Activated CD8-positive, alpha-beta memory T cell treated with anti-CD3 and anti-CD28 coated beads, Interleukin-2, amount 10 ng/mL, durations not matched to agents 7 days and 5 days (primary cell): Measurements from ENCODE around the gene TSEN15. TPM values are rescaled to one million over a fixed set of nuclear protein-coding genes. Genes with fewer than 3 reads are reported as not detected.

Experiments used
- ATAC-seq: fragments of 150-1000 bp; cut with Tn5 transposase; one replicate; pipeline ENCODE4 v1.10.0; 2021; ENCODE audit warnings: moderate library complexity
- CTCF ChIA-PET: fragments of 350-600 bp; sonication (Branson Sonifier 250); formaldehyde crosslinking; loops from one replicate; lab custom pipeline; 2021; ENCODE audit warnings: antibody characterized with exemption; lab: Charles Lee
- DNase-seq: peaks from one replicate; pipeline ENCODE4 v3.0.0-alpha.2; 2020
- H3K27ac Mint-ChIP-seq: one replicate; pipeline ENCODE4 v1.8.0; 2021; ENCODE audit warnings: mild to moderate bottlenecking, mixed read lengths
- H3K27me3 Mint-ChIP-seq: one replicate; pipeline ENCODE4 v1.8.0; 2021; ENCODE audit warnings: mixed read lengths
- H3K36me3 Mint-ChIP-seq: one replicate; pipeline ENCODE4 v1.8.0; 2021; ENCODE audit warnings: mild to moderate bottlenecking, mixed read lengths
- H3K4me1 Mint-ChIP-seq: one replicate; pipeline ENCODE4 v1.8.0; 2021; ENCODE audit warnings: mixed read lengths
- H3K4me3 Mint-ChIP-seq: one replicate; pipeline ENCODE4 v1.8.0; 2021; ENCODE audit warnings: mild to moderate bottlenecking, moderate library complexity, mixed read lengths
- H3K9me3 Mint-ChIP-seq: one replicate; pipeline ENCODE4 v1.8.0; 2022; ENCODE audit warnings: low read depth, mixed read lengths
- total RNA-seq, 2 experiments: library from RNA; stranded (reverse); gene quantifications; one replicate each; pipeline ENCODE4 v1.2.3, GENCODE V29; 2021

TSEN15 gene
- 10 to 100 TPM; 37.6 to 45.1 TPM for total RNA-seq

DNA sequence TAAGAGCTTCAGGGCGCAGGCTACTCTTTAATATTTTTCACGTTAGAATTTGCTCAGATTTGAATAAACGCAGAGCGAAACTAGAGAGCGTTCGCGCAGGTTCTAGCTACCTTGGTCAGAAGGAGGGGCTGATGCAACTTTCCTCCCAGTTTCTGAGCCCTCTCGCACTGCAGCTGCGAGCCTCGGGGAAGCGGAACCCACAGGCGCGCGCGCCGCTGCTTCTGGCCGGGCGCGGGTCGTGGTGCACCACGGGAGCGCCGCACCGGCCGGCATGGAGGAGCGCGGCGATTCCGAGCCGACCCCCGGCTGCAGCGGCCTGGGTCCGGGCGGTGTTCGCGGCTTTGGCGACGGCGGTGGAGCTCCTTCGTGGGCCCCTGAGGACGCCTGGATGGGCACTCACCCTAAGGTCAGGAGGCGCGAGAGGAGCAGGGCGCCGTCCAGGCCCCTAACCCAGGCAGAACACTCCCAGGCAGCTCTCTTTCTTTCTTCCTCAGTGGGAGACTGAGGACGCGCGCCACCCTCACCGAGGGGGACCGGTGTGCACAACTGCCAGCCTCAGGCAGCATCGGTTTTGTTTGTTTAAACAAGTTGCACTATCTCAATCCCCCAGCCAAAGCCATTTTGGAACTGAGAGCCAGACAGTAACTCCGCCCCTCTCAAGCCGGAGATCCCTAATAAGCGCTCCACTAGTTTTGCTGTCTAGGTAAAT is at the start of gene TSEN15:
Gene TSEN15 (plus strand): TSS at position 246 of the 709 bp plus-strand sequence. CDS start 26 bp downstream, at position 272.
- Mint-ChIP-seq H3K27ac (peak within 1 kb of the TSS; percentile 96), H3K27me3 (peaks cover 13% of the 10 kb centered on the region), H3K4me1 (peaks cover 30% of the 10 kb centered on the region), H3K4me3 (peak within 1 kb of the TSS; percentile 98), H3K36me3 (peaks cover 28% of the 10 kb centered on the region), H3K9me3 (no peaks in the 10 kb centered on the region)
- ATAC-seq (peak; percentile 97), DNase-seq (peak; percentile 89)
- CTCF ChIA-PET: interaction anchor here (0.6 to 1.3 kb wide), 5 partner anchors 11 to 109 kb away, joined by 3 to 4 read pairs (median 3); no protein-coding TSS in a partner anchor

DNA sequence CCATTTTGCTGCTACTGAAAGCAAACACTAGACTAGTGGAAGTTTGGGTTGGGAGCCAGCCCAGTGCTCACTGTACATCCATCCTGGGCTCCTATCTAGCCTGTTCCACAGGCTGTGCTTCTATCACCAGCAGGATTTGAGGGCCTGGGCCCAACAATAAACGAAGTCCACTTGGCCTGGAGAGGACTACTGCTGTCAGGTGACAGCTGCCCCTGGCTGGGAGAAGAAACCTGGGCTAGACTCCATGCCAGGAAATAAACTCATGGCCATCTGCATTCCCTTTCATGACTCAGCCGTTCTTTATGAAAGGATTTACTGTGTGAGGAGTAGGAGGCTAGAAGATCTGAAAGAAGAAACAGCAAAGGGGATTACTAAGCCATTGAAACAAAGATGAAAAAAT is 49.5 kb upstream of the TSEN15 start:
- Mint-ChIP-seq H3K9me3 (no peaks in the 10 kb centered on the region), H3K4me3 (no peak overlapping the region), H3K27ac (no peak overlapping the region), H3K36me3 (no peaks in the 10 kb centered on the region), H3K27me3 (no peaks in the 10 kb centered on the region), H3K4me1 (no peaks in the 10 kb centered on the region)
- ATAC-seq (no peak), DNase-seq (no peak)
- CTCF ChIA-PET: no interaction called here

DNA sequence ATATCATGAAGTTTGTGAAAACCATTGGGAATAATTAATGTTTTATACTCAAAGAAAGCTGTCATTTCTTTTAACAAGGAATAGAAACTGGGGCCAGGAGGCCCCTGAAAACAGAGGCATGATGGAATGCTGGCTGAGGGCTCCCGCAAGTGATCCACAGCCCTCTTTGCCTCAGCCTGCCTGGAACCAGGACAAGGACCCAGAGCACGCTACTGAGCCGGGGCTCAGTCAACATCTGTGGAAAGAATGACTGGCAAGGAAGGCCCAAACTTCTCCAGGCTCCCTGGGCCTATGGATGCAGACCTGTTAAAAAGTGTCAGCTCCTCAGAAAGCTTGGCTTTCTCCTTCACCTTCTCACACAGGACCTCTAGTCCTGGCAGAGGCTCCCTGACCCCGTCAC is 46.6 kb upstream of the TSEN15 start:
- Mint-ChIP-seq H3K27ac (no peak overlapping the region), H3K4me3 (no peak overlapping the region), H3K36me3 (no peaks in the 10 kb centered on the region), H3K4me1 (no peaks in the 10 kb centered on the region), H3K27me3 (no peaks in the 10 kb centered on the region), H3K9me3 (no peaks in the 10 kb centered on the region)
- CTCF ChIA-PET: no interaction called here
- ATAC-seq: no peak
- no peak for DNase-seq

DNA sequence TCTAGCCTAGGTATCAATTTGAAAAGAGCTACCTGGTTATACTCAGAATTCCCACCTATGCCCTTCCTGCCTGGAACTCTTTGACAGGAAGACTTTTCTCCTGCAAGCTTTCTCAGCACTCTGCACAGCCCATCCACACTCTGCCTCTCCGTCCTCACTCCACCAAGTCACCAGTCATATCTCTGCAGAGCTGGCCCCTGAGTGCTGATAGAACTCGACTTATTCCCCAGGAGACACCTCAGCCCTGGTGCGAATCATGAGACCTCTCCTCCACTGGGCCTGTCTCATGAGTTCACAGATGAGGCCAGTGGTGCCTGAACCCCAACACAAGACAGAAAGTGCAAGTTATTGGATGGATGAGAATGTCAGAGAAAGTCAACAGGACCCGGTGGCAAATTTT is 46.0 kb upstream of the TSEN15 start:
- Mint-ChIP-seq H3K4me3 (no peak overlapping the region), H3K36me3 (no peaks in the 10 kb centered on the region), H3K27ac (no peak overlapping the region), H3K27me3 (no peaks in the 10 kb centered on the region), H3K9me3 (no peaks in the 10 kb centered on the region), H3K4me1 (no peaks in the 10 kb centered on the region)
- CTCF ChIA-PET: no interaction called here
- DNase-seq: no peak
- ATAC-seq: no peak

DNA sequence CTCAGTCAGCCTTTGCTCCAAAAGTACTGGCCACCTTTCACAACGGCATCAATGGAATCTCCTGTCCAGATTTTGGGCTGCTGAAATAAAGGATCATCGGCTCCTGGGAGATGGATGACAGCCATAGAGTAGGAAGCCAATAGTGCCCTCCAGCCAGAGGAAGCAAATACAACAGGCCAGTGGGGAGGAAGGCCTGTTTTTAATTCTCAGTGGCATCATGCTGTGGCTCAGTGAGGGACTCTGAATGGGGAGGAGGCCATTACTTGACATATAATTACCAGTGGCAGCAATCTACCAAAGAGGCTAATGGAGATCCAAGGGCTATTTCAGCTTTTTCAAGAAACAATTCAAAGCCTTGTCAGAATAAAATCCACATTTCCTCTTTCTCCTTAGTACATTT is 40.7 kb upstream of the TSEN15 start:
- Mint-ChIP-seq H3K9me3 (no peaks in the 10 kb centered on the region), H3K4me1 (no peaks in the 10 kb centered on the region), H3K27ac (no peak overlapping the region), H3K36me3 (no peaks in the 10 kb centered on the region), H3K27me3 (no peaks in the 10 kb centered on the region), H3K4me3 (no peak overlapping the region)
- no peak for DNase-seq
- CTCF ChIA-PET: no interaction called here
- ATAC-seq: no peak

DNA sequence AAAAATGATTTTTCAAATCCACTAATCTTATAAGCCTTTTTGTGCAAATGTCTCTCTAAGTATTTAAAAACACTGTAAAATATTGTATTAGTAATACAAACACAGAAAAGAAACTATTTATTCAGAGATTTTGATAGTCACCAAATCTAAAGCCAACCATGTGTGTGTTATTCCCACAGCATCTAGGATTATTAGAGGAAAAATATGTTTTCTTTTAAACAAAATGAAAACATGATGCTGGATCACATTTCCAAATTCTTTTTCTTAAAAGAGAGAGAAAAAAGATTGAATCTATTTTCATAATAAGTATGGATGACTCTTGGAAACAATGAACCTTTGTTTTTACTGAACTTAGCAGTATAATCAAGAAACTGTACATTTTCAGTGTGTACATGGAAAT is 39.3 kb upstream of the TSEN15 start:
- Mint-ChIP-seq H3K36me3 (no peaks in the 10 kb centered on the region), H3K27ac (no peak overlapping the region)
- DNase-seq: no peak

DNA sequence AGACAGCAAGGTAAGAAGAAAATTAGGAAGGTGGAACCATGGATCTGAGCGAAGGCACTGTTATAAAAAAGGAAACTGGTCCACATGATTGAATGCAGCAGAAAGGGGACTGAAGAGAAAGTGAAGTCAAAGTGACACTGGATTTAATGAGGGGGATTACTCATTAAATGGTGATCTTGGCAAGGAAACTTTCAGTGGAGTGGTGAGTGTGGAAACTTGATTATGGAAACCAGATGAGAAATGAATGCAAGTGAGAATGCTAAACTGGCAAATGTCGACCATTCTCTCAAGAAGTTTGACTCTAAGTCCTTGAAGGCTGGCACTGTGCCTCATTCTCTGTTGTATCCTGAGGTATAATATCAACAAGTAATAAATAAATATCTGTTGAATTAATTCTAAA is 37.3 kb upstream of the TSEN15 start:
- Mint-ChIP-seq H3K4me1 (no peaks in the 10 kb centered on the region), H3K27me3 (no peaks in the 10 kb centered on the region), H3K4me3 (no peak overlapping the region), H3K27ac (no peak overlapping the region), H3K36me3 (no peaks in the 10 kb centered on the region), H3K9me3 (no peaks in the 10 kb centered on the region)
- ATAC-seq (no peak), DNase-seq (no peak)
- CTCF ChIA-PET: no interaction called here

More for the DNA sequence above, 39.3 kb upstream of the TSEN15 start:
- no peak overlapping the region for H3K4me3 Mint-ChIP-seq
- no peaks in the 10 kb centered on the region for H3K9me3 Mint-ChIP-seq
- CTCF ChIA-PET: no interaction called here
- no peaks in the 10 kb centered on the region for H3K4me1 Mint-ChIP-seq
- H3K27me3 Mint-ChIP-seq: no peaks in the 10 kb centered on the region
- ATAC-seq: no peak

DNA sequence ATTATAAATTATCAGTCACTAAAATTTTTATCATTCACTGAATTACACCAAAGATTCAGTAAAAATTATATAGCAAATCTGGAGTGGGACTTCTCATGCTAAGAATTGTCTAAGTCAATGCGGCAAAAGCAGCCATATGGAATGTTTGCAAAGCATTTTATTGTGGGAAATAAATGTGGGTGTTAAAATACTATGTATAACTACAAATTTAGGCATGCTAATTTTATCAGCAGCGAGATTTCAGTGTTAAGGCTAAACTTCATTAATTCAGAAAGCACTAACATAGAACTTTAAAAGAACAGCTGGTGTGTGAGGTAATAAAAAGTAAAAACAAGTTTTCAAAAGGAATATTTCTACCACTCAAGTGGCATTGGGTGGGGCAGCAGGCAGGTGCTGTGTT is 35.4 kb upstream of the TSEN15 start:
- Mint-ChIP-seq H3K36me3 (no peaks in the 10 kb centered on the region), H3K27me3 (no peaks in the 10 kb centered on the region), H3K9me3 (no peaks in the 10 kb centered on the region), H3K4me1 (no peaks in the 10 kb centered on the region), H3K27ac (no peak overlapping the region), H3K4me3 (no peak overlapping the region)
- no peak for DNase-seq
- no peak for ATAC-seq
- CTCF ChIA-PET: no interaction called here

DNA sequence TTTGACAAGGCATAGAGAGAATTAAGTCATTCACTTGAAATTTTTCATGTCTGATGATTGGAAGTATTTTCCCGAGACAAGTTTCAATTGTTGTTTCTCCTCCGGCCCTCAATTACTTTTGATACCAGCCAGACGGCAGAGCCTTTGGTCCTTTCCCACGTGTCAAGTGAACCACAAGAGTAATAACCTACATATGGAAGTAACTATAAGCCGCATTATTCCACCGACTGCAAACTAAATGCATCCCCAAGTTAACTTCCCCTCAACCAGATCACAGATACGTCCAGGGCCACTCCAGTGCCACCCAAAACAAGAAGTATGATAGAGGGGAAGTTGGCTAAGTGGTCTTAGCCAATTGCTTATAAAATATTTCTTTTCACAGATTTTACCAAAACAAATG is 34.2 kb upstream of the TSEN15 start:
- CTCF ChIA-PET: no interaction called here
- ATAC-seq (no peak), DNase-seq (no peak)
- Mint-ChIP-seq H3K36me3 (no peaks in the 10 kb centered on the region), H3K27ac (no peak overlapping the region), H3K9me3 (no peaks in the 10 kb centered on the region), H3K27me3 (no peaks in the 10 kb centered on the region), H3K4me1 (no peaks in the 10 kb centered on the region), H3K4me3 (no peak overlapping the region)

DNA sequence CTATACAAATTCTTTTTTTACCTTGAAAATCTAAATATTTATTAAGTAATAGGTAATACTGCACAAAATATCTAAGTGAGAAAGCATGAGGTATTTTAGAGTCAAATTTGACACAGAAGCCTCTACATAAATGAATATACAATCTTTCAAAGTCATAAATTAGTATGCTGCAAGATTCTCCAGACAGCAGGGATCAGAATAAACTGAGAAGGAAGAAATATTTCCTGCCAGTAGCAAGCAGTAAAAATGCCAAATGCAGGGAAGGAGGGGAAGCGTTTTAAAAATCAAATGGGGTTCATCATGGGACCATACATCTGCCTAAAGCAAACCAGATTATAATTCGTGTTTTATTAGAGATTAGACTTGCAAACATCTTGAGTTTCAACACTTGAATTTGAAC is 32.9 kb upstream of the TSEN15 start:
- Mint-ChIP-seq H3K4me3 (no peak overlapping the region), H3K27me3 (peaks cover 2% of the 10 kb centered on the region), H3K9me3 (no peaks in the 10 kb centered on the region), H3K36me3 (no peaks in the 10 kb centered on the region), H3K4me1 (no peaks in the 10 kb centered on the region), H3K27ac (no peak overlapping the region)
- CTCF ChIA-PET: no interaction called here
- DNase-seq: no peak
- ATAC-seq: no peak

DNA sequence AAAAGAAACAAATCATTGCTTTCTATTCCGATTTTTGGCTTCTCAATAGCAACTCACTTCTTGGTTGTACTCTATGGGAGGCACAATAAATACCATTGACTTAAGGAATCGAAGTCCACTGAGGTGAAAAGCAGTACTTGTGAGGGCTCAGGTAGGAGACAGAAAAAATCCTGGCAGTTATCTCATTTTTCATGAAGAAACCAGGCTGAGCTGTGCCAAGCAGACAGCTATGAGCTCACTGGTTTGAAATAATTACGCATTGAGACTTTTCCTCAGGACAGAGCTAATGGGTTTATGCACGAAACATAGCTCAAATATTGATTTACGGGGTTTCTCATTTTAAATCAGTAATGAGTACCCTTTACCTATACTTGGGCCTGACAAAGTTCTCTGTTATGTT is 32.5 kb upstream of the TSEN15 start:
- H3K36me3 Mint-ChIP-seq: no peaks in the 10 kb centered on the region
- H3K27me3 Mint-ChIP-seq: peaks cover 2% of the 10 kb centered on the region
- H3K4me1 Mint-ChIP-seq: no peaks in the 10 kb centered on the region
- ATAC-seq (no peak), DNase-seq (no peak)
- CTCF ChIA-PET: no interaction called here
- no peak overlapping the region for H3K27ac Mint-ChIP-seq
- no peaks in the 10 kb centered on the region for H3K9me3 Mint-ChIP-seq
- no peak overlapping the region for H3K4me3 Mint-ChIP-seq

DNA sequence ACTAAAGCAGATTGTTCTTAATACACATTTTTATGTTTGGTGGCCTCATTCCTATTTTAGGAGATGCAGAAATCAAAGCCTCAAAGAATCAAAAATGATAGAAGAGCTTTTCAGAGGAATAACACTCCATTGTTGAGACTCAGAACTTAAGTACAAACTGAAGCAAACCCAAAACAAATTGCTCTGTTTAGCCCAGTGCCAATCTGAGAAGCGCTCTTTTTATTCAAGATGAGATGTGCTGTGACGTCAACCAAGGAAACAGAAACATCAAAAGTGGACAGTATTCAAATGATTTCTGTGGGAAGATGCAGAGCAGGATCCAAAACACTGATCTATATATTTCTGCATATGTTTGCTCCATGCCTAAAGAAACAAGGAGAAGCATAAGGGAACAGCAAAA is 32.0 kb upstream of the TSEN15 start:
- Mint-ChIP-seq H3K4me1 (no peaks in the 10 kb centered on the region), H3K27me3 (peaks cover 2% of the 10 kb centered on the region), H3K36me3 (no peaks in the 10 kb centered on the region), H3K9me3 (no peaks in the 10 kb centered on the region), H3K27ac (no peak overlapping the region), H3K4me3 (no peak overlapping the region)
- DNase-seq: no peak
- CTCF ChIA-PET: no interaction called here
- no peak for ATAC-seq

DNA sequence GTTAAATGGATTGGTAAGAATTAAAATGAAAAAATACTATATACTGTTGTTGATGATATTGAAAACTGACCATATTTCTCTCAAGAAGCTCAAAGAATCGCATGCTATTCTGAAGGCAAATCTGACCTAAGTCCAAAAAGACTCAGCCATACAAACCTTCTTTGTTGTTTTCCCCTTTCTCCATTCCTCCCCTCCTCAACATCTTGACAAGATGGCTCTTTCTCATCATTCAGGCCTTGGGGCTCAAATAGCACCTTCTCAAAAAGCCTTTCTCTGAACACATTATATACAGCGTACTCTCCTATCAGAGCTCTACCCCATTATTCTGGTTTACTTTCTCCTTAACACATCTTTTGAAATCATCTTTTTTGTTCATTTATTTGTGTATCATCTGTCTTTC is 31.2 kb upstream of the TSEN15 start:
- ATAC-seq (no peak), DNase-seq (no peak)
- CTCF ChIA-PET: no interaction called here
- Mint-ChIP-seq H3K27ac (no peak overlapping the region), H3K9me3 (no peaks in the 10 kb centered on the region), H3K36me3 (no peaks in the 10 kb centered on the region), H3K27me3 (peaks cover 2% of the 10 kb centered on the region), H3K4me3 (no peak overlapping the region), H3K4me1 (no peaks in the 10 kb centered on the region)

DNA sequence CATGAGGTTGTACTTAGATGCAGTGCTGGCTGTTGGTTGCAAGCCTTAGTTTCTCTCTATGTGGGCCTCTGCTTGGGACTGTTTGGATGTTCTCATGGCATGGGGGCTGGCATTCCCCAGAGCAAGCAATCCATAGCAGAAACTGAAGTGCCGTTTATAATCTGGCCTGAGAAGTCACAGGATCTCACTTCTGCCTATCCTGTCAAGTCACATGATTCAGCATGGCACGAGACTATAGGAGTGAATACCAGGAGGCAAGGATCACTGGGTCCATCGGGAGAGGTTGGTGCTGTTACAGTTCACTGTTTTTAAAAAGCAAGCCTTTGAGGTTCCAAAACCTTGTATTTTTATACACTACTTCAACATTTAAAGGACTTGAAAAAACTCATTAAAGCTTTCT is 30.7 kb upstream of the TSEN15 start:
- no peaks in the 10 kb centered on the region for H3K4me1 Mint-ChIP-seq
- CTCF ChIA-PET: no interaction called here
- peaks cover 2% of the 10 kb centered on the region for H3K27me3 Mint-ChIP-seq

More for the DNA sequence above, 30.7 kb upstream of the TSEN15 start:
- no peak for DNase-seq
- H3K4me3 Mint-ChIP-seq: no peak overlapping the region
- H3K36me3 Mint-ChIP-seq: no peaks in the 10 kb centered on the region
- no peaks in the 10 kb centered on the region for H3K9me3 Mint-ChIP-seq
- ATAC-seq: no peak
- H3K27ac Mint-ChIP-seq: no peak overlapping the region
